Epithelial cell of proximal tubule (primary cell): Measurements from ENCODE around the gene PCDH15. TPM values are rescaled to one million over a fixed set of nuclear protein-coding genes. Genes with fewer than 3 reads are reported as not detected.

Experiments
- DNase-seq: peaks from one replicate; pipeline ENCODE4 v3.0.0-alpha.2; 2011; ENCODE audit warnings: low read depth
- H3K4me3 ChIP-seq: 2 replicates; pipeline ENCODE4 v1.5.1; 2011; ENCODE audit warnings: low read depth, mild to moderate bottlenecking, low read length
- CTCF ChIP-seq: conservative IDR thresholded peaks from 2 replicates; pipeline ENCODE4 v1.5.1; 2012; ENCODE audit warnings: low read depth, mild to moderate bottlenecking, low read length
- total RNA-seq: library from RNA; depleted of rRNA; stranded (reverse); fragments of >200 nt; gene quantifications from 2 replicates; pipeline ENCODE4 v1.2.3, GENCODE V29; 2015

PCDH15 gene
- total RNA-seq, 1 donor from 2014 or later, result not detected

GRCh38 chr10:54587971-54588370 is 213.1 kb downstream of the PCDH15 start:
- DNase-seq, result no peak
- TF ChIP-seq CTCF, result no peak
- no peak overlapping the region for H3K4me3 ChIP-seq

GRCh38 chr10:54585572-54585971 is 215.5 kb downstream of the PCDH15 start:
- DNase-seq, result no peak
- H3K4me3 ChIP-seq, result no peak overlapping the region
- TF ChIP-seq CTCF, result no peak

- no peak for TF ChIP-seq CTCF
- DNase-seq, result no peak
- no peak overlapping the region for H3K4me3 ChIP-seq
These were observed 223.3 kb downstream of the PCDH15 start for GRCh38 chr10:54577682-54578081.

GRCh38 chr10:54576541-54576940 is 224.5 kb downstream of the PCDH15 start:
- DNase-seq, result no peak
- TF ChIP-seq CTCF, result no peak
- no peak overlapping the region for H3K4me3 ChIP-seq

- no peak overlapping the region for H3K4me3 ChIP-seq
- DNase-seq, result peak; percentile 10
- no peak for TF ChIP-seq CTCF
These were observed 241.5 kb downstream of the PCDH15 start for GRCh38 chr10:54559498-54559897.

DNA sequence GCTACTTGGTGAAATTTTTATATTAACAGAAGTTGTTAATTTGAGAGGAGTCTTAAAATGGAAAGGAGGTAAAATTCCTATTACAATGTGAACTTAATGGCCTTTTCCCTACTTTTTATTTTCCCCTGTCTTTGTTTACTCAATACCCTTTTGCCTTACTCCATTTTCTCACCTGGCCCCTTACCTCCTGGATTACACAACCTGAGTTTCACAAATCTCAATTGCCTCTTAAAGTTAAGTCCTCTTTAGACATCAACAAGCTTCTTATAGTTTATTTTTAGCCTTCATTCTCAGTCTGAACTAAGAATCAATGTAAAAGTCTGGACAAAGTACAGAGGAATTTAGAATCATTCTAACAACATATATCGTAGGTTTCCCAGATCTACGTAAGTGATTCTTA is 247.0 kb downstream of the PCDH15 start:
- no peak overlapping the region for H3K4me3 ChIP-seq
- TF ChIP-seq CTCF, result no peak
- DNase-seq, result no peak

GRCh38 chr10:54550016-54550415 is 251.0 kb downstream of the PCDH15 start:
- H3K4me3 ChIP-seq, result no peak overlapping the region
- TF ChIP-seq CTCF, result no peak
- DNase-seq, result no peak
